HL-60 (cell line): ENCODE results near the gene STRIT1.

Source experiments
- GABPA ChIP-seq: IDR thresholded peaks from 2 replicates; pipeline ENCODE4 v1.6.1; 2012; ENCODE audit warnings: low read depth
- POLR2AphosphoS5 ChIP-seq: IDR thresholded peaks from 2 replicates; pipeline ENCODE4 v1.6.1; 2012; ENCODE audit warnings: low read depth
- SPI1 ChIP-seq: IDR thresholded peaks from 2 replicates; pipeline ENCODE4 v1.6.1; 2012; ENCODE audit warnings: low read depth, mild to moderate bottlenecking, borderline replicate concordance
- TF ChIP-seq, protein P1 (sequence below): IDR thresholded peaks from one replicate; pipeline ENCODE4 v1.5.1; 2011; ENCODE audit warnings: low read length, control low read depth, inconsistent platforms; ENCODE audit not compliant: insufficient read depth
- TF ChIP-seq, protein P2 (sequence below): IDR thresholded peaks from 2 replicates; pipeline ENCODE4 v1.6.1; 2012; ENCODE audit warnings: low read depth; ENCODE audit not compliant: insufficient replicate concordance

DNA sequence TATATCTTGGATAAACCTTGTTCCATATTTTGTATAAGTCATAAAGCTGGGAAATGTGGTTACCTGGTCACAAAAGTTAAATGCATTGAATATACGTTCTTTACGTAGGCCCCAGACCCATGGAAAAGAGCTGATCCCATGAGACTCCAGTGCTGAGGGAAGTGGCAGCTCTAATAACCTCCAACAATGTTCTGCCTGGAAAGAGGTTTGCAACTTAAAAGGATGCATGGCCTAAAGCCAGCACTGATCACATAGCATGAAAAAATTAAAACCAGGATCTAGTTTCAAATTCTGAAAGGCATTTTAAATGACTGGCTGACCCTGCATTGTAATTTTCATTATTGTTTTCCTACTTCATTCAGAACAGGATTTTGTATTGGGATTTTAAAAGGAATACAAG lies 27.9 kb upstream of the STRIT1 start:
- TF ChIP-seq, protein P1, sequence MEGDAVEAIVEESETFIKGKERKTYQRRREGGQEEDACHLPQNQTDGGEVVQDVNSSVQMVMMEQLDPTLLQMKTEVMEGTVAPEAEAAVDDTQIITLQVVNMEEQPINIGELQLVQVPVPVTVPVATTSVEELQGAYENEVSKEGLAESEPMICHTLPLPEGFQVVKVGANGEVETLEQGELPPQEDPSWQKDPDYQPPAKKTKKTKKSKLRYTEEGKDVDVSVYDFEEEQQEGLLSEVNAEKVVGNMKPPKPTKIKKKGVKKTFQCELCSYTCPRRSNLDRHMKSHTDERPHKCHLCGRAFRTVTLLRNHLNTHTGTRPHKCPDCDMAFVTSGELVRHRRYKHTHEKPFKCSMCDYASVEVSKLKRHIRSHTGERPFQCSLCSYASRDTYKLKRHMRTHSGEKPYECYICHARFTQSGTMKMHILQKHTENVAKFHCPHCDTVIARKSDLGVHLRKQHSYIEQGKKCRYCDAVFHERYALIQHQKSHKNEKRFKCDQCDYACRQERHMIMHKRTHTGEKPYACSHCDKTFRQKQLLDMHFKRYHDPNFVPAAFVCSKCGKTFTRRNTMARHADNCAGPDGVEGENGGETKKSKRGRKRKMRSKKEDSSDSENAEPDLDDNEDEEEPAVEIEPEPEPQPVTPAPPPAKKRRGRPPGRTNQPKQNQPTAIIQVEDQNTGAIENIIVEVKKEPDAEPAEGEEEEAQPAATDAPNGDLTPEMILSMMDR: no peak
- TF ChIP-seq GABPA (no peak), POLR2AphosphoS5 (no peak), SPI1 (no peak)
- TF ChIP-seq, protein P2, sequence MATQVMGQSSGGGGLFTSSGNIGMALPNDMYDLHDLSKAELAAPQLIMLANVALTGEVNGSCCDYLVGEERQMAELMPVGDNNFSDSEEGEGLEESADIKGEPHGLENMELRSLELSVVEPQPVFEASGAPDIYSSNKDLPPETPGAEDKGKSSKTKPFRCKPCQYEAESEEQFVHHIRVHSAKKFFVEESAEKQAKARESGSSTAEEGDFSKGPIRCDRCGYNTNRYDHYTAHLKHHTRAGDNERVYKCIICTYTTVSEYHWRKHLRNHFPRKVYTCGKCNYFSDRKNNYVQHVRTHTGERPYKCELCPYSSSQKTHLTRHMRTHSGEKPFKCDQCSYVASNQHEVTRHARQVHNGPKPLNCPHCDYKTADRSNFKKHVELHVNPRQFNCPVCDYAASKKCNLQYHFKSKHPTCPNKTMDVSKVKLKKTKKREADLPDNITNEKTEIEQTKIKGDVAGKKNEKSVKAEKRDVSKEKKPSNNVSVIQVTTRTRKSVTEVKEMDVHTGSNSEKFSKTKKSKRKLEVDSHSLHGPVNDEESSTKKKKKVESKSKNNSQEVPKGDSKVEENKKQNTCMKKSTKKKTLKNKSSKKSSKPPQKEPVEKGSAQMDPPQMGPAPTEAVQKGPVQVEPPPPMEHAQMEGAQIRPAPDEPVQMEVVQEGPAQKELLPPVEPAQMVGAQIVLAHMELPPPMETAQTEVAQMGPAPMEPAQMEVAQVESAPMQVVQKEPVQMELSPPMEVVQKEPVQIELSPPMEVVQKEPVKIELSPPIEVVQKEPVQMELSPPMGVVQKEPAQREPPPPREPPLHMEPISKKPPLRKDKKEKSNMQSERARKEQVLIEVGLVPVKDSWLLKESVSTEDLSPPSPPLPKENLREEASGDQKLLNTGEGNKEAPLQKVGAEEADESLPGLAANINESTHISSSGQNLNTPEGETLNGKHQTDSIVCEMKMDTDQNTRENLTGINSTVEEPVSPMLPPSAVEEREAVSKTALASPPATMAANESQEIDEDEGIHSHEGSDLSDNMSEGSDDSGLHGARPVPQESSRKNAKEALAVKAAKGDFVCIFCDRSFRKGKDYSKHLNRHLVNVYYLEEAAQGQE: no peak
